Inferior parietal cortex (tissue), 1 donor: ENCODE data around the gene ITIH1.
"Not testable (repeated sequence)": the region's sequence is repeated elsewhere in the genome, so short reads cannot be mapped to it uniquely, and the experiment has no call there.

ENCODE experiments used
- DNase-seq: peaks from one replicate; pipeline ENCODE4 v3.0.0-alpha.2; 2016; ENCODE audit errors: extremely low spot score

ITIH1 gene

DNA sequence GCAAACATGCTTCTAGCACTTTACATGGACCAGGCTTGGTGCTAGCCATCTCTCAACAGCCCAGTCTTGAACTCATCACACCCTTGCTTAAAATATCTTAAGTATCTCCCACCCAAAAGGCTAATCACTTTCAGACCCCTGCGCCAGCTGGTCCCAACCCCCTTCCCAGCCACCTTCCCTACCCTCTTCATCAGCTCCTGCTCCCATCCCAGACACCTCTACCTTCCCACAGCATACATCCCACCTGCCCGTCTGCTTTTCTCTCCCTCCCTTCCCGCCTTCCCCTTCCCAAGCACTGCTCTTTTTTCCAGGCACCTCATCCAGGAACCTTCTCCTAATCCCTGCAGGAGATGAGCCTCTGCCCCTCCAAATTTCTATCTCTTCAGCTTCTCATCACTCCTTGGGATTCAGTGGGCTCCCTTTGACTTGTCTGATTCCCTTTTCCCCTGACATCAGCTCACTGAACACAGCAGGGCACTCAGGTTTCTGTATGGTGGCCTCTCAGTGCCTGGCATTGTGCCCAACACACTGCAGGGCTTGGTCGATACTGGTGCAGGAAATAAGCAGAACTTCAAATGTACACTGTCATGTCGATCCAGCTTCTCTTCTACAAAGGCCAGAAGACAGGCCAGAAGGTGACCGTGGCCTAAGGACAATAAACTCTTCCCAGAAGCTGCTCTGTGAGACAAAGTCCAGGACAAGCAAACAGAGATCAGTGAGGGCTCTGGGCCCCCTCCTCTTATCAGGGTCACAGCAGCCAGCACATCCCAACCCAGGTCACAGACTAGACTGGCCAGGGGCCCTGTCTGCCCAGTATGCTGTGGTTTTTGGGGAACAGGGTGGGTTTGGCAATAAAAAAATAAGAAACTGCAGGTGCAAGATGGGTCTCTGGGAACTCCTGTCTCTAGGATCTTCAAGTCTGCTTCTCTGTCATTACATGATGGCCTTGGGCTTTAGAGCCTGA lies 2.2 kb upstream of the ITIH1 start:
- DNase-seq: no peak

DNA sequence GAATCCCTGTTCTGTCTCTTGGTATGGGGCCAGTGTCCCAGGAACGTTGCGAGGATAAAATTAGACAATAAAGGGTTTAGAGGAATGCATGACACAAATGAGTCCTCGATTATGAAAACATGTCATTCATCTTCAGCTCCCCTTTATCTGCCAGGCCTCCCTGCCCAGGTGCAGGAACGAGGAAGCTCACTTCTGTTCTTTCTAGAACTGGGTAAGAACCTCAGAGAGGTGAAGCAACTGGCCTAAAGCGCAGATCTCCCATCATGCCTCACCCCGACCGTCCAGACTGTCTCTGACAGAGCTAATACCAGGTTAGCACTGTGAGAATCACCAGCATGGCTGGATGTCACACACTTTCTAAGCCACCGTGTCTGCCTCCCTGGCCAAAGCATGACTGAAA lies 1.5 kb upstream of the ITIH1 start:
- DNase-seq: no peak

DNA sequence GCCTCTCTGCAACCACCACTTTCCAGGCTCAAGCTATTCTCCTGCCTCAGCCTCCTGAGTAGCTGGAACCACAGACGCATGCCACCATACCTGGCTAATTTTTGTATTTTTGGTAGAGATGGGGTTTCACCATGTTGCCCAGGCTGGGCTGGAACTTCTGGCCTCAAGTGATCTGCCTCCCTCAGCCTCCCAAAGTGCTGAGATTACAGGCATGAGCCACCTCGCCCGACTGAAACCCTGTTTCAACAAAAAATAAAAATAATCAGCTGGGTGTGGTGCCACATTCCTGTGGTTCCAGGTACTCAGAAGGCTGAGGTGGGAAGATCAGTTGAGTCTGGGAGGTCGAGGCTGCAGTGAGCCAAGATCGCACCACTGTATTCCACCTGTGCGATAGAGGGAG lies 913 bp upstream of the ITIH1 start:
- not testable (repeated sequence) for DNase-seq

DNA sequence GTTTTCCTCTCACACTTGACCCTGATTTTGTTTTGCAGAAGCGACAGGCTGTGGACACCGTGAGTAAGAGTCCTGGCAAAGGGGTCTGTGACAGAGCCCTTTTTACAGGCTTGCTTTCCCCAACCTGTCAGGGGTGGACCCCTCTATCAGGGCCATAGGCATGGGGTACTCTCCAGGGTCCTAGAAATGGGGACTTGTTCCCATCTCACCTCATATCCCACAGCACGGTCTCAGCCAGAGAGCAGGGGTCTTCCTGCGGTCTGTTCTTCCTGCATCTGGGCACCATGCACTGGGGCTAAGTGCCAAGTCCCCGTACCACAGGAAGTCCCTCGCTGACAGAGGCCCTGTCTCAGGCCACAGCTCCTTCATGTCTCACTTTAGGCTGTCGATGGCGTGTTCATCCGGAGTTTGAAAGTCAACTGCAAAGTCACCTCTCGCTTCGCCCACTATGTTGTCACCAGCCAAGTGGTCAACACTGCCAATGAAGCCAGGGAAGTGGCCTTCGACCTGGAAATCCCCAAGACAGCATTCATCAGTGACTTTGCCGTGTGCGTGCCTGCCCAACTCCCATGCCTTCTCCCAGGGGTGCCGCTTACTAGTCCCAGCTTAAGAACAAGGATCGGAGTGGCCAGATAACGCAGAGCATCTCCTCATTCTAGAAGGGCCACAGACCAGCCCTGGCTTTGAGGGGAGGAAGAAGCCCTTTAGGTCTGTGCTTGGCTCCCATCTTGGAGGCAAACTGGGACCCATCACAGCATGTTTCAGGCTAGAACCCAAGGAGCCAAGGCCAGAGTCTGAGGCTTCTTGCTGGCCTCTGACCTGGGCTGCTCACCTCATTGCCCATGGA lies 783 bp downstream of the ITIH1 start:
- DNase-seq: no peak

DNA sequence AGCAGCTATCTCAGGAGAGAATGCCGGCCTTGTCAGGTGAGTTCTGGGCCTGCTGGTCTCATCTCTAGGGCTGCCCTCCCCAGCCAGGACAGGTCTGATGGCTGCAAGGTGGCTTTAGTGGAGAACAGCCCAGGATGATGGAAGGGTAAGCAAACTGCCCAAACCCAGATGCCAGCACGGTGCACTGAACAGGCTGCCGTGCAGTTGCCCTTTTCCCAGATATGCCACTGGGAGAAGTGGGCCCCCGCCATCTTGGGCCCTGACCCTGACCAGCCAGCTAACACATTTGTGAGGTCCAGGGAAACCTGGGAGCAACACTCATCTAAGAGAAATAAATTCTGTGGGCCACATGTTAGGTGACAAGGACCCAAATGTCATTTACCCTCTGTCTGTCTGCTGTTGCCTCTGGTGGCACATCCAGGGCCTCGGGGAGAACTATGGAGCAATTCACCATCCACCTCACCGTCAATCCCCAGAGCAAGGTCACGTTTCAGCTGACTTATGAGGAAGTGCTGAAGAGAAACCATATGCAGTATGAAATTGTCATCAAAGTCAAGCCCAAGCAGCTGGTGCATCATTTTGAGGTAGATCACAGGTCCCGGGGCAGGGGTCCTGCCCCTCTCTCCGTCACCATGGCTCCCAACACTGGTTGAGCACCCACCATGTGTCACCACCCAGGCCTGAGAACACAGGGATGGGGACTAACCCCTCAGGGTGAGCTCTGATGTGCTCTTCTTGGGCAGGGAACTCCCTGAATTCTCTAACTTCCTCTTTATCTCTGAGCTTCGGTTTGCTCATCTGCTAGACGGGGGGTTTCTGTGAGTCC lies 1.8 kb downstream of the ITIH1 start:
- no peak for DNase-seq

DNA sequence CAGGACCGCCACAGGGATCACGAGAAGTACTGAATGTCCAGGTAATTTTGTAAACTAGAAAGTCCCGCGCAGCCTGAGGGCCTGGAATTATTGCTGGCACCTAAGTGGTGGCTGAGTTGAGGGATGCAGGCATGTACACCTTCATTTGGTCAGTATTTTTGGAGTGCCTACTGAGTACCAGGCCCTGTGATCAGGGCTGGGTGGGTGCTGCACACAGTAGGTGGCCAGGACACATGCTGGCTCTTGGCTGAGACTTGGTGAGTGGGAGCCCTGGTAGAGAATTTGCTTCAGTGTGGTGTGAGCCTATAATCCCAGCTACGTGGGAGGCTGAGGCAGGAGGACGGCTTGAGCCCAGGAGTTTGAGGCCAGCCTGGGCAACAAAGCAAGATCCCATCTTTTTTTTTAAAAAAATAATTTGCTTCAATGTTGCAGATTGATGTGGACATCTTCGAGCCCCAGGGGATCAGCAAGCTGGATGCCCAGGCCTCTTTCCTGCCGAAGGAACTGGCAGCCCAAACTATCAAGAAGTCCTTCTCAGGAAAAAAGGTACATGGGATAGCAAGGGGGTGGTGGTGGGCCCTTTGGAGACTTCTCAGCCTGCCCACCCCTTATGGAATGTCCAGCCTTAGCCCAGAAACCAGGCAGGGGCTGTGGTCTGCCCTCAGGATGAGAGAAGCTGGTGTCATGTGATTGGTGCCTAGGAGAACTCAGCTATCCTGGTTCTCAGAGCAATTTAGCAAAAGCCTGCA lies 2.6 kb downstream of the ITIH1 start:
- DNase-seq: no peak

DNA sequence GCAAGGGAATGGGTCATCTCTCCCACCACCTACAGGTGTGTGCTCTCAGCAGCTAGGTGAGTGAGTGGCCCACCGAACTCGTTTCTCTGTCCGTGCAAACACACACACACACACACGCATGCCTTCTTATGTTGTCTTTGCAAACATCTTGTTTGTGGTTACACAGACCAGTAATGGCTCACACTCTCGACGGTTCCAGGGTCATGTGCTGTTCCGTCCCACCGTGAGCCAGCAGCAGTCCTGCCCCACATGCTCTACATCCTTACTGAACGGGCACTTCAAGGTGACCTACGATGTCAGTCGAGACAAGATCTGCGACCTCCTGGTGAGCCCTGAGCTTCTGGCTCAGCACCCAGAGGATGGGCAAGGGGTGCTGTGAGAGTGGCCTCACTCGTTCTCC lies 4.3 kb downstream of the ITIH1 start:
- DNase-seq: no peak

GRCh38 chr3:52782412-52783210 lies 5.2 kb downstream of the ITIH1 start:
- DNase-seq: no peak

DNA sequence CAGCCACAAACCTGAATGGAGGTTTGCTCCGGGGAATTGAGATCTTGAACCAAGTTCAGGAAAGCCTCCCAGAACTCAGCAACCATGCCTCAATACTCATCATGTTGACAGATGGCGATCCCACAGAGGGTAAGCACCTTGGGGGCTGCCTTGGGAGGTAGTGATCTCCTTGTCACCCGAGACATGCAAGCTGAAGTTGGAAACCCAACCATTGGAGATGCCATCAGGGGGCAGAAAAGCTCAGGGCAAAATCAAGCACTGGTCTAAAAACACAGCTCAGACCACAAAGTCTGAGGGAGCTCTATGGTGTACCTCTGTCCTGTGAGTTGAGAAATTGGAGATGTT lies 5.8 kb downstream of the ITIH1 start:
- DNase-seq: no peak

GRCh38 chr3:52784021-52784621 lies 6.7 kb downstream of the ITIH1 start:
- no peak for DNase-seq

GRCh38 chr3:52784931-52785590 lies 7.7 kb downstream of the ITIH1 start:
- DNase-seq: no peak

GRCh38 chr3:52786330-52787215 lies 9.2 kb downstream of the ITIH1 start:
- no peak for DNase-seq

DNA sequence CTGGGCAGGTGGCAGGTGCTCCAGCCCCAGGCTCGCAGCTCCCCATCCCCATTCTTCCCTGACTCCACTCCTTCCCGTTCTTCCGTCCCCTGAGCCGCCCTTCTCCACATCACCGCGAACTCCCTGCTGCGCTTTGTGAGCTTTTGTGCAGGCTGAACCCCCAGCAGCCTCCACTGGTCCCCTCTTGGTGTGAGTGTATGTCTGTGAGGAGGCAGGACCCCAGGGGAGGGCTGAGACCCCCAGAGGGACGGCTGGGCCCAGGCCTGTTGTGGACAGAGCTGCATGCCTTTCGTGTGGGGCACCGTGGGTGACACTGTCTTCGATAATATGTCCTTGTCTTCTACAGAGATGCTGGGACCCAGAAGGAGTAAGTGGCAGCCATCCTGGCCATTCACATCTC lies 9.8 kb downstream of the ITIH1 start:
- DNase-seq: no peak

GRCh38 chr3:52787672-52788625 lies 10.6 kb downstream of the ITIH1 start:
- DNase-seq: no peak

GRCh38 chr3:52788890-52789745 lies 11.7 kb downstream of the ITIH1 start:
- no peak for DNase-seq

DNA sequence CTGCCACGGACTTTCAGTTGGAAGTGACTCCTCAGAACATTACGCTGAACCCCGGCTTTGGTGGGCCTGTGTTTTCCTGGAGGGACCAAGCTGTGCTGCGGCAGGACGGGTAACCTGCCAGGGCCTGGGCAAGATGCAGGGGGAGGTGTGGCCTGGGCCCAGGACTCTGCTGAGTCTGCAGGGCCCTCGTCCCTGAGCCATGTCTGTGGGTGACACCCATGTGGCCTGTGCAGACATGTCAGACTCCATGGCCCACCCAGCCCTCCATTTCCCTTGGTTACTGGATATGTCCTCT lies 12.3 kb downstream of the ITIH1 start:
- DNase-seq: no peak

- DNase-seq: no peak
These were observed 12.9 kb downstream of the ITIH1 start for GRCh38 chr3:52790337-52790736.
